AG20443 (cell line): ENCODE data around the gene NPC1L1.
"Not testable (repeated sequence)": the region's sequence is repeated elsewhere in the genome, so short reads cannot be mapped to it uniquely, and the experiment has no call there.

Experiments used
- DNase-seq: peaks from one replicate; pipeline ENCODE4 v3.0.0; 2012; ENCODE audit warnings: low spot score, mixed read lengths

Gene NPC1L1

DNA sequence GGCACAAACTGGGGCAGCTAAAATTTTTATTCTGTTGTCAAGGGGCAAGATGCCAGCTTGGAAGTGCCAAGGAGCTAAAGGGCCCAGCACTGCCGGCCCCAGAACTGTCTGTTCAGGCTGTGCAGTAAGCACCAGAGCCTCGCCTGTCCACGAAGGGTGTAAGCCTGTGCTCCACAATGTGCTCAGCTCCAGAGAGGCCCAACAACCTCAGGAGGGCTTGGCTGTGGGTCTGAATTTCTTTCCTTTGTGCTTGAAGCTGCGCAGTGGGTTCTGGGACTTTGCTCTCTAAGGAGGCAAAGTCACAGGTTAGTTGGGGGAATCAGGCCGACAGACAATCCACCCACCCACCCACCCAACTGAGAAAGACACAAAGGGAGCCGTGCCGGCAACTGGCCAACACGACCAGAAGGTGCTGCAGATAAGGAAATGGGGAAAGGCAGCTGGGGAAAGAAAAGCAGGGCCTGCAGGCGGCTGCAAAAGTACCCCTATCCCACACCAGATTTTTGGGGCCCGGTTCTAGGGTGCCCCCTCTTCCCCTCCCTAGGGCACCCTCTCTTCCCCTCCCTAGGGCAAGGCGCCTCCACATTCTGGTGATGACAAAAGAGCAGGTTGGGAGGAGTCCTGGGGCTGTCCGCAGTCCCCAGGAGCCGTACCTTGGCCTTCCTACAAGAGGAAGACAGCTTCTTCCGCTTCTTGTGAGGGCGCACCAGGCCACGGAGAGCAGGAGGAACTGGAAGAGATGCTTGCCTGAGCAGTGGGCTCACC is 24.8 kb upstream of the NPC1L1 start:
- DNase-seq, result no peak

DNA sequence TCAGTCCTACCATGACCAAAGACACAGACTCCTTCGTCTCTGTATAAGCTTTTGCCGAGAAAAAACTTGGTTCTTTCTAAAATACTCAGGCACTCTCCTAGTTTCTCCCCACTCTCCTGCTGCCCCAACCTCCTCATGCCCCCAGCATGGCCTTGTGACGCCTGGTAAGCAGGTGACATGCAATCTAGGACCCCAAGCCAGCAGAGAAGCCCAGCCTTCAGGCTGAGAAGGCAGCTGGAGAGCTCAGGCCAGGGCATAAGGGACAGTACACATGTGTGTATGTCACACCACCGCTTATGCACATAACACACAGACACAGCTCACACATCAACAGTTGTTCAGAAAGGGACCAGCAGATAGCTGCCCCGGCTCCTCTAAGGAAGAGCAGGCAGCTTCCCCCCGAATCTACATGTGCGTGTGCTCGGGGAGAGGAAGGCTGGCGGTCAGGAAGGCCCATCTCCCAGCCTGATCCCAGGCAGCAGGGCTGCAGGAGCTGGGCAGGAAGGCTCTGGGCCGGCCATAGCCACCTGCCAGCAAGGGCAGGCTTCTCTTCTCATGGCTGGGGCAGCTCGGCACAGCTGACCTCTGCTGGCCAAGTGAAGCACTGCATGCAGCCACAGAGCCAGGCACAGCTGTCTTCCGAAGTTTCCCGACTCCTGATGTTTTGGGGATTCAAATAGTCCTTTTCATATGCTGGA is 24.1 kb upstream of the NPC1L1 start:
- peak; percentile 86 for DNase-seq

DNA sequence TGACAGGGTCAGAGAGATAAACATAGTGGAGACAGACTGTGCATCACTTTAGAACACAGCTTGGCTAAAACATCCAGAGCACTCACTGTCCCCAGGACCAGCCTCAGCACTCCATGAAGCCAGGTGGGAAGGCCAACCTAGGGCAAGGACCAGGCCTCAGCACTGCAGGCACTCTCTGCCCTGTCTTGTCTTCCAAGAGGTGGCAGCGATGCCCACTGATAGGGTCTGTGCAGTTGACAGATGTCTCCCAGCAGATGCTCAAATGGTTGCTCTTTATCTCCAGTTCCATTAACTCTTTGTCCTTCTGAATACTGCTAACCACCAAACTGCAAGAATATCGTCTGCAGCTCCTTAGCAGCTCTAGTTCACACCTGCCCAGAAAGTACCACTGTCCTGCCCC is 23.5 kb upstream of the NPC1L1 start:
- DNase-seq, result no peak

DNA sequence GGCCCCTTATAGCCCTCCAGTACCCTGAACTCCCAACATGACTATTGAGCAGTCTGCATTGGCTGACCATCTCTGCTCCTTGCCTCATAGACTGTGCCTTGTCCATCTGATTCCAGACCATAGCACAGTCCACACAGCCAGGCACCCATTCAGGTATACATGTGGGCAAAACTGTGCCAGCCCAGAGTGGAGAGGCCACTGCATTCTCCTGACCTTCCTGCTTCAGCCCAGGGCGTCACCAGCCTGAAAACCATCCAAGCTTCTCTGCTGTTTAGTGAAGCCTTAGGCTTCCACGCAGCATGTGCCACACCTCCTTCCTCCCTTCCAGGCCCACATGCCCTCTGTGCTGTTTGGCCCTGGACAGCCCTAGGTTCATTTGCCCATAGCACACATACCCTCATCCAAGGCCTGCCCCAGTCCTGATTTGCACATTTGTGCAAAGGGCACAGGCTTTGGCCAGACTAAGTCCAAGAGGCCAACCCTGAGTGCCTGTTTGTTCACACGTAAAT is 22.1 kb upstream of the NPC1L1 start:
- no peak for DNase-seq

DNA sequence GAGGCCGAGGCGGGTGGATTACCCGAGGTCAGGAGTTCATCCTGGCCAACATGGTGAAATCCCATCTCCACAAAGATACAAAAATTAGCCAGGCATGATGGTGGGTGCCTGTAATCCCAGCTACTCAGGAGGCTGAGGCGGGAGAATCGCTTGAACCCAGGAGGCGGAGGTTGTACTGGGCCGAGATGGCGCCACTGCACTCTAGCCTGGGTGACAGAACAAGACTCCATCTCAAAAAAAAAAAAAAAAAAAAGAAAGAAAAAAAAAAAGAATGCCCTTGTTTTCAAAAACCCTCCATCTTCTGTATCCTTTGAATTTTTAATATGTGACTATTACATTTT is 21.5 kb upstream of the NPC1L1 start:
- not testable (repeated sequence) for DNase-seq

DNA sequence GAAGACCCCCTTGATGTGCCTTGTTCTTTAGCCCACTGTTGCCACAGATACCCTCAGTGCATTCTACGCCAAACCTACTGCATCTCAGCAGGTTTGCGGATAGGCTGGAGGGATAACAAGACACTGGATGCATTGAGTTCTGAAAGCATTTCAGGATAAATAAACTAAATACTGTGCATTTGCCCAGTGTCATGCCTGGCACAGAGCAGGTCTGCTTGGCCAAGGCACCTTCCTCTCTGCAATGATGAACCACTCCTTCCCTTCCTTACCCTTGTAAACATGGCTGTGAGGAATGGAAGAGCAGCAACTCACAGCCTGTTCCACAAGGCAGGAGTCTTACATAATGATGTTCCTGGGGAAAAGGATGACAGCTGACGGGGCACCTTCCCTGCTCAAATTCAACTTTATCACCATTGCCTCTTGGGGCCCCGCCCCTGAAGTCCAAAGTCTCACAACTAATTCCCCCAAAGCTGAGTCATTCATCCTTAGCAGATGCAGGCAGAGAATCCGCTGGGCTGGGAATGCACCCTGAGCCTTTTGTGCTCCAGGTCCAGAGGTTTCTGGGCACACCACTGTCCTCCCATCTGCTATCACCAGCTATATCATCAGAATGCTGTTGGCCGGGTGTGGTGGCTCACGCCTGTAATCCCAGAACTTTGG is 21.0 kb upstream of the NPC1L1 start:
- DNase-seq, result peak; percentile 54

DNA sequence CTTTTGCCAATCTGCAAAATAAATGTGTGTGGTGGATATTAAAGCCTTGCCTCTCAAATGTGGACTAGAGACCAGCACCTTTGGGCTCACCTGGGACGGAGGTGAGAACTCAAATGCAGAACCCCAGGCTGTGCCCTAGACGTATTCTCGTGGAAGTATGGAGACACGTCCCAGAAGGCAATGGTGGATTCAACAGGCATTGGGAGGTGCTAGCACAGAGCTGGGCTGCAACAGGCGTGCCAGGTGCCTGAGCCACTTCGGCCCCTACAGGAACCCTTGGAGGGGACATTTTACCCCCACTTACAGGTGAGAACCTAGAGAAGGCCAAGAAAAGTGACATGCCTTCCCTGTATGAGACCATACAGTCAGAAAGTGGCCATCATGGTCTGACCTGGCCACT is 20.4 kb upstream of the NPC1L1 start:
- DNase-seq, result no peak

DNA sequence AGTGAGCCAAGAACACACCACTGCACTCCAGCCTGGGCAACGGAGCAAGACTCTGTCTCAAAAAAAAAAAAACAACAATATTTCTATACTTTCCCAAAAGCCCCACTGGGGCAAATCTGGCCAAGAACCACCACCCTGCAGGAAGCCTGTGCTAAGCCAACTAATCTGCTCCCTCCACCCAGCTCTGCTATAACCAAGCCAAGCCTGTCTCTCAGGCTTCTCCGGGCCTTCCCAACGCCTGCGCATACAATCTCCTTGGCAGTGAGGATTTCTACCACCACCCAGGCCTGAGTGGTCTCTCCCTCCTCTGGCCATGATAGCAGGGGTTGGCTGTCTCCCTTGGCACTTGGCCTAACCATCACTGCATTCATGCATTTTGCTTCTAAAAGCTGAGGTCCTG is 18.4 kb upstream of the NPC1L1 start:
- no peak for DNase-seq

DNA sequence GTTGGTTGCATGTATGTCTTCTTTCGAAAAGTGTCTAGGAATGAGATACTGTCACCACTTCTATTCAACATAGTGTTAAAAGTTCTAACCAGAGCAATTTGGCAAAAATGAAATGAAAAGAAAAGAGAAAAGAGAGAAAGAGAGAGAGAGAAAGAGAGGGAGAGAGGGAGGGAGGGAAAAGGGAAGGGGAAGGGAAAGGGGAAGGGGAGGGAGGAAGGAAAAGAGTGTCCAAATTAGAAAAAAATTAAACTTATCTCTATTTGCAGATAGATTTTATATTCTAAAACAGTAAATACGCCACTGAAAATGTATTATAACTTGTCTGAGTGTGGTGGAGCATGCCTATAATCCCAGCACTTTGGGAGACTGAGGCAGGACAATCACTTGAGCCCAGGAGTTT is 16.4 kb upstream of the NPC1L1 start:
- no peak for DNase-seq

DNA sequence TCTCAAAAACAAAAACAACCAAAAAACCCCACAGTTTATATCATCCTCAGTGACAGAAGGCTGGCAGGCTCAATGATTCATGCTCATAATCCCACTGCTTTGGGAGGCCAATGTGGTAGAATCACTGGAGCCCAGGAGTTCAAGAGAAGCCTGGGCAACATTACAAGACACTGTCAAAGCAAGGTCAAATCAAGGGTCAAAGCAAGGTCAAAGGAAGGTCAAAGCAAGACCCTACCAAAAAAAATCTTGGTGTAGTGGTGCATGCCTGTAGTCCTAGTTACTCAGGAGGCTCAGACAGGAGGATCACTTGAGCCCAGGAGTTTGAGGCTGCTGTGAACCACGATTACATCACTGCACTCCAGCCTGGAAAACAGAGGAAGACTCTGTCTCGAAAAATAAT is 14.2 kb upstream of the NPC1L1 start:
- DNase-seq, result no peak

DNA sequence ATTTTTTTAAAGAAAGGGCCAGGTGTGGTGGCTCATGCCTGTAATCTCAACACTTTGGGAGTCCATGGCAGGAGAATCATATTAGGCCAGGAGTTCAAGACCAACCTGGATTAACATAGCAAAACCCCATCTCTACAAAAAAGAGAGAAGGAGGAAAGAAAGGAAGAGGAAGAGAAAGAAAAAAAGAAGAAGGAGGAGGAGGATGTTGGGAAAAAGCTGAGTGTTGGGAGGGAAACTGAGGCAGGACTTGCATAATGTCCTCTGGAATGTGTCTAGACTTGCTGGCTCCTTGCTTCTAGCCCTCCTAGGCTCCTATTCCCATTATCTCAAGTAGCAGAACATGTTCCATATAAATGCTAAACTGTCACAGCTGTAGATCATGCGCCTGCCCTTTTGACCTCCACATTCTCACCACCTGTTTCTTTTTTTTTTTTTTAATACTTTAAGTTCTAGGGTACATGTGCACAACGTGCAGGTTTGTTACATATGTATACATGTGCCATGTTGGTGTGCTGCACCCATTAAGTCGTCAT is 11.4 kb upstream of the NPC1L1 start:
- DNase-seq, result not testable (repeated sequence)

DNA sequence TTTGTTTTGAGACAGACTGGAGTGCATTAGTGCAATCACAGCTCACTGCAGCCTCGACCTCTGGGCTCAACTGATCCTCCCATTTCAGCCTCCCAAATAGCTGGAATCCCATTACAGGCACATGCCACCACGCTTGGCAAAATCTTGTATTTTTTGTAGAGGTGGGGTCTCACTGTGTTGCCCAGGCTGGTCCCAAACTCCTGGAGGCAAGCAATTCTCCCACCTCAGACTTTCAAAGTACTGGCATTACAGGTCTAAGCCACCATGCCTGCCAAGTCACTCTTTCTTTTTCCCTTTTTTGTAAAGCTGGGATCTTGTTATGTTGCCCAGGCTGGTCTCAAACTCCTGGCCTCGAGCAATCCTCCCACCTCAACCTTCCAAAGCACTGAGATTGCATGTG is 8.3 kb upstream of the NPC1L1 start:
- DNase-seq, result no peak

DNA sequence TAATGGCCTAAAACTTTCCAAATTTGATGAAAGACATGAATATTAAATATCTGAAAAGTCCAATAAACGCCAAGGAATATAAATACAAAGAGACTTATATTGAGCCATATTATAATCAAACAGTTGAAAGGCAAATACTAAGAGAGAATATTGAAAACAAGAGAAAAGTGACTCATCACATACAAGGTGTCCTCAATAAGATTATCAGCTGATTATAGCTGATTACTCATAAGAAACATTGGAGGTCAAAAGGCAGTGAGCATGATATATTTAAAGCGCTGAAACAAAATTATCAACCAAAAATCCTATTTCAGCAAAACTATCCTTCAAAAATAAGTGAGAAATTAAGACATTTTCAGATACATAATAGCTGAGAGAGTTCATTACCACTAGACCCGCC is 7.8 kb upstream of the NPC1L1 start:
- DNase-seq, result no peak

DNA sequence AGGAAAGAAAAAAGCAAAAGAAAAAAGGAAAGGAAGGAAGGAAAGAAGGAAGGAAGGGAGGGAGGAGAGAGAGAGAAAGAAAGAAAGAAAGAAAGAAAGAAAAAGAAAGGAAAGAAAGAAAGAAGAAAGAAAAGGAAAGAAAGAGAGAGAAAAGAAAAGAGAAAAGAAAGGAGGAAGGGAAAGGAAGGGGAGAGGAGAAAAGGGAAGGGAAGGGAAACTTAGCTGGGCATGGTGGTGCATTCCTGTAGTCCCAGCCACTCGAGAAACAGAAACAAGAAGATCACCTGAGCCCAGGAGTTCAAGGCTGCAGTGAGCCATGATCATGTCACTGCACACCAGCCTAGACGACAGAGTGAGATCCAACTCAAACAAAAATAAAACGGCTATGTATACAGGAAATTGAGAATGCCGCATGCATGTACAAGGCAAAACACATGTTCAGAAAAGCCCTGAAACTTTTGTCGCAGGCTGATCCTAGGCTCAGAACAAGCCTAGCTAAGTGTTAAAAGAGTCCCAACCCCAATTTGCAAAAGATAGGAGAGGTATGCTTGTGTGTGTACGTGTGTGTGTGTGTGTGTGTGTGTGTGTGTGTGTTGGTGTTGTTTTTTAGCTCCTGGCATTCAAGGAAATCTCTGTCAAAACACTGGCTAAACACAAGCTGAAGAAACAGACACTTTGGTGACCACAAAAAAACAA is 6.6 kb upstream of the NPC1L1 start:
- no peak for DNase-seq

DNA sequence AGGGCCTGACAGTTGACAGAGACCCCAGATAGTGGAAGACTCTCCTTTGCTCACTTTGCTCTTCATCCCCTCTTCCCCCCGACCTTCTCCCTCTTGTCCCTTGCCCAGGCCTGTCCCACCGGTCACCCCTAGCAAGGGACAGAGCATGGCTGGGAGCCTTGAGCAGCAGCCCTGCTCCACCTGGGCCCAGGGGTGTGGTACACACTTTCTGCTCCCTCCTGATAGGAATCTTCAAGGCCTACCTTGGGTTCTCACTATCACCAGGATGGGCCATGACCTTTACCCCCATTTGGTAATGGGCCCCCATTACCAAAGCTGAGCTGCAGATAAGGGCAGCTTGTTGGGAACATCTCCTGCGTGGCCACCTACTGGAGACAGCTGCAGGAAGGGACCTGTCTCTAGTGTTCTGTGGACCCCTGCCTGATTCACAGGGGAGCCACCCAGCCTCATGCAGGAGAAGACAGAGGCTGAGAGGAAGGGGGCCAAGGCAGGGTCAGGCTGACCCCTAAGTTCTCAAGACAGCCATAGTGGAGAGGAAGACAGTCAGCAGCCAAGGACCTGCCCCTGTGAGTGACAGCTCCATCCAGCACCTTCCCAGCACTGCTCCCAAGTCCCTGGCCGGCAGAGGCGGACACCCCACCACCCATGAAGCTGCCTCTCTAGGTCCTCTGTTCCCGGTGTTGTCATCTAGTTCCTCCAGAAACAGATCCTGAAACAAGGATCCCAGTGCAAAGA is 913 bp upstream of the NPC1L1 start:
- DNase-seq, result no peak

DNA sequence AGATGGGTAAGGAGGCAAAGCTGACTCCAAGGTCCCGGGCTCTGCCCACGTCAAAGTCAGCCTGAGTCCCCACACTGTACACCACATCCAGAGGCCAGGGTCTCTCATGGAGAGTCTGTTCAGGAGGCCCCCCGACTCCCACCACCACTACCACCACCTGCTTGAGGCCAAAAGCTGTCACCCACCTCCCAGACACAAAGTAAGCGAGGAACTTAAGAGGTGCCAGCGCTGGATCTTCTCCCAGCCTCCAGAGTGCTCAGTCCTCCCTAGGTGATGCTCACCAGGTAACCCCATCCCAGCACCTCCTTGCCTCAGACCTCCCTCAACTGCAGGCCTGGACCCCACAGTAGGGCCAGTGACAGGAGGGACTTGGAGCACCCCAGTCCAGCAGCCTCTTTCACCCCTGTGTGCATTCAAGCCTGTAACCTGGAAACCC is 520 bp downstream of the NPC1L1 start:
- DNase-seq, result no peak

DNA sequence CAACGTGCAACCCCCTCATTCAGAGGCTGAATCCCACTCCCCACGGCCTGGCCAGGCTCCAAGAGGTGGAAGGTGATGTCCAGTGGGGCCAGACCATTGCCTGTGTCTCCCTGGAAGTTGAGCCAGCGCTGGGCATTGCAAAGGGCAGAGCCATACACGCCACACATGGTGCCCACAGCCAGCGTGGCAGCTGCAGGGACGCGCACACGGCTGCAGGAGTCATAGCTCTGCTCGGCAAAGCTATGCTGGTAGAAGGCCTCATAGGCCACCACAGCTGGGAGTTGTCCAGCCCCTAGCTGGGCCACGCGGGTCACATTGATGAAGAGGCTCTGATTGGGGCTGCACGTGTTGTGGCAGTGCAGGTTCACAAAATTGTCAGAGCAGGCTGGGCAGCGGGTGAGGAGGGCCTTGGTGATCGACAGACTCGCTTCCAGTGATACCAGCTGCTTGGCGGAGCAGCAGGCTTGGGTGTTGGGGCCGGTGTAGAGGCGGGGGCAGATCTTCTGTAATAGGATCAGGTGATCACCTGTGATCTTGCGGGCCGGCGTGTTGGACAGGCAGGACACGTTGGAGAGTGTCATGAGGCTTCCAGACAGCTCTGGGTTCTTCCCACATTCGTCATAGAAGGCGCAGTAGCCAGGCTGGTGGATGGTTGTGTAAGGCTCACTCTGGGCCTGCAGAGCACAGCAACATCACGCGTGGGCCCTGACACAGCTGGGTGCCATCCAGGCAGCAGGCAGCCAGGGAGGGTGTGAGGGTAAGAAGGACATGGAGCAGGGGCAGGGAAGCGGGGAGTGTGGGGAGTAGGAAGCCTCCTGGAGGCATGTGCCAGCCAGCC is 1.2 kb downstream of the NPC1L1 start:
- peak; percentile 8 for DNase-seq

DNA sequence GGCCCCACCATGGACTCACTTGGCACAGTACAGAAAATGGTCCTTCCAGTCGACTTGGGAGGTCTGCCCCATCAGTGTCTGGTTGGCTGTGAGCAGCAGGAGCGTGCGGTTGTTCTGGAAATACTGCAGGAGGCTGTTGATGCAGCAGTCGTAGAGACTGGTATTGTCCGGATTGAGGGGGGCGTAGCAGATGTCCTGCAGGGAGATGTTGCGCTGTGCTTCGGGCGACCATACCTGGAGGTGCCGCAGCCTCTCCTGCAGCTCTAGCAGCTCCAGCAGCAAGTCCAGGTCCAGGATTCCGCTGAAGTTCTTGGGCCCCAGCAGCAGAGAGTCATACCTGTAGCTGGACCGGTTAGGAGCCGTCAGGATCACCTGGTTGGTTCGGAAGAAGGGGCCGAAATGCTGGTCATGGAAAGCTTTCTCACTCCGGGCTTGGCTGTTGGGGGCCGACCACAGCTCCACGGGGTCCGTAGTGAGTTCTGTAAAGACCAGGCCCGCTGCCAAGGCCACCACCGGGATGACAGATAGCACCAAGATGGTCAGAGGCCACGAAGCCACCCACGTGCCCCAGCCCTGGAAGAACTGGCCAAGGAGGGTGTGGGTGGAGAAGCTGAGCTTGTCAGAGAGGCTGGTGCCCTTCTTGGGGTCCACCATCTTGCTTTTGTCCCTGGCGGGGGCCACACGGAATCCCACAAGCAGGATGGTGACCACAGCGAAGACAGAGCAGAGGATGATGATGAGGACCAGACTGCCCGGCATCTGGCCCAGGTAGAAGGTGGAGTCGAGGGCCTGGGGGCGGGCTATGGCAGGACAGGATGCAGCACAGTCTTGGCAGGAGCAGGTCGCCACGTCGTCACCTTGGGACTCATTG is 2.1 kb downstream of the NPC1L1 start:
- DNase-seq, result peak; percentile 8

DNA sequence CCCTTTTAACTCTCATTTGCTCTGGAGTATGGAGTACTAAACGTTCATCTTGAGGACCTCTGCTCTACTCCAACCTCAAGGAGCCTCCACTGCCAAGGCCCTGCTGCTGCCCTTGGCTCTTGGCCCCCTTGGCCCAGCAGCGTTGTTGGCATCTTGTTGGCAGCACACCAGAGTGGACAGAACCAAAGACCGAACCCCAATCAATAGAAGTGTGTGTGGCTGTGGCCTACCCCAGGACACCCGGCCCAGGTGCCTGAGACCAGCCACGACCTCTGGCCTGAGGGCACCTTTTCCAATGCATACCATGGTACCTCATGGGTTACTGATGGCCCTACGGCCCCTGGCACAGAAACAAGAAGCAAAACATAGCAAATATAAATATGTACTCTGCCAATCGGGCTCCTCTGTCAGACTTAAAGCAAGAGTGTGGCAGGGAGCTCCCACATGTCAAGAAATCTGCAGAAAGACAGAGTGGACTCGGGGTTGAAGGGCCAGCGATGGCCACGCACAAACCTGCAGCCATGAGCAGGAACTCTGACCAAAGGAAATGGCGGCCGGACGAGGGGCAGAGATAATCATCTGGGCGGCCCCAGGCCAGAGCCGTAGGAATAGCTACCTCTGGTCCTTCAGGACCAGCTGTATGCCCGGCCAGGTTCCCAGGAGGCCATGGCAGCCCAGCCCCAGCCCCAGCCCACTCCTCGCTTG is 2.9 kb downstream of the NPC1L1 start:
- no peak for DNase-seq
